Left kidney (tissue), 2 donors: Measurements from ENCODE around the gene ADGRV1. TPM values are rescaled to one million over a fixed set of nuclear protein-coding genes. Genes with fewer than 3 reads are reported as not detected.
"Not testable (repeated sequence)": the region's sequence is repeated elsewhere in the genome, so short reads cannot be mapped to it uniquely, and the experiment has no call there.

Source experiments
- DNase-seq: peaks from one replicate; pipeline ENCODE4 v3.0.0-alpha.2; 2013
- polyA plus RNA-seq: library from polyadenylated mRNA; unstranded; fragments of 120-200 nt; gene quantifications from one replicate; pipeline ENCODE4 v1.2.1, GENCODE V29; 2013; ENCODE audit not compliant: insufficient read length

The ADGRV1 gene
- polyA plus RNA-seq, 1 donor: 12.5 TPM

GRCh38 chr5:90598293-90598692, 39.7 kb downstream of the ADGRV1 start:
- DNase-seq: no peak

- DNase-seq: not testable (repeated sequence)
Measured at GRCh38 chr5:90600307-90600706, 41.7 kb downstream of the ADGRV1 start.

DNA sequence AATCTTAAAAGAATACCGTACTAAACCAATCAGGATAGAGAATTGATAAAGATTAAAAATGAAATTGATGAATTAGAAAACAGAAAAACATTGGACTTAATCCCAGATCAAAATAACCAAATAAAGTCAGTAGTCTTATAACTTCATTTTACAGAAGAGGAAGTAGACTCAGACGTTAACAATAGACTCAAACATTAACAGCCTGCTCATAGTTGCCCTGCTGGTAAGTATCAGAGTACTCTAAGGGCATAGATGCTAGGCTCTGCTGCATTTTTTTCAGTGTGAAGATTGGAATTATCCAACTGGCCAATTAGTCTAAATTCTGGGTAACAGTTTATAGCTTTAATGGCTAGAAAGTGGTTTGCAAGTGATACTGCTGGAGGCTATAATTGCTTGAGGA, 42.9 kb downstream of the ADGRV1 start:
- no peak for DNase-seq

GRCh38 chr5:90602681-90603080, 44.1 kb downstream of the ADGRV1 start:
- no peak for DNase-seq

DNA sequence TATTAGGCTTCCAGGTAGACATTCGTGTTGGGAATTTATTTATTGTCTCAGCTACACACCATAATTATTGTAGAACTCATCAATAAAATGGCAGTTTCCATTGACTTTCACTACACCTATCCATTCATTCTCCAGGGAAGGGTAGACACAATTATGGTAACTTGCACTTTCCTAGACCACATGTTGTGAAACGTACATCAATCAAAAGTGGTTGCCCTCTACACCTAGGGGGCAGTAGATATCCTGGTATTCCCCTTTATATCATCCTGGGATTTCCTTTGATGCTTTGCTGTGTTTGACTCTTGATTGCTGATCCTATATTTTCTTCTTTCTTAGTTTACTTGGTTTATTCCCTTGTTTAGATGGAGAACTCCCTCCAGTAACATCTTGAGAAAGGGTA, 47.9 kb downstream of the ADGRV1 start:
- no peak for DNase-seq

DNA sequence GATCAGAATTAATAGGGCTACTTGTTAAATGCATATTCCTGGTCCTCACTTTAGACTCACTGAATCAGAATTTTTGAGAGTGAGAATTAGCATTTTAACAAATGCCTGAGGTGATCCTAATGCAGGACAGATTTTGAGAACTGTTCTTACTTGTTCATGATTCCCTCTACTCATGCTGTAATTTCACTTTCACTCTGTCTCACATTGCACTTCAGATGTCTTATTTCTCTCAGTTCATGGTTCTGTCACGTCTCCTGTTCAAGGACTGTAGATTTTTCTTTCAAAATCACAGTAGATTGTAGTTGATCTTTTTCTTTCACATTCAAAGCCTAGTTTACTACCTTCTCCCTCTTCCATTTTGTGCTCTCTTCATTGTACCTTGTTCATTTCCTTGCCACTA, 54.3 kb downstream of the ADGRV1 start:
- DNase-seq: no peak

- no peak for DNase-seq
Measured at GRCh38 chr5:90613459-90613858, 54.9 kb downstream of the ADGRV1 start.

GRCh38 chr5:90613918-90614504, 55.4 kb downstream of the ADGRV1 start:
- no peak for DNase-seq

GRCh38 chr5:90615355-90615754, 56.8 kb downstream of the ADGRV1 start:
- no peak for DNase-seq

DNA sequence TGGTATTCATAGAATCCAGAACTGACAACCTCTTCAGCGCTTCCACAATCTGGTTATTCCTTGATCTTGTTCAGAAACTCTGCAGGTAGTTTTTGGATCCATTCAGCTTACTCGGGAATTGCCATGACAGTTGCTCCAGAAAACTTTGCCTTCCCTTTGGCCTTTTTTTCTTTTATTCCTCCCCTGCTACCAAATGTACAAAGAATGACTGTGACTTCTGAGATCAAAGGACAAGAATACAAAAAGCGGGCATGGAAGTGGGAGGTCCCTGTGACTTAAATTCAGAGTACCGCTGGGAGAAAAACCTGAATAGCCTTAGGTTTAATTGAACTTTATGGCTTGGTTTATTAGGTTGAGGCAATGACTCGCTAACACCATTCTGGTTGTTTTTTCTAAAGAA, 59.5 kb downstream of the ADGRV1 start:
- DNase-seq: no peak

DNA sequence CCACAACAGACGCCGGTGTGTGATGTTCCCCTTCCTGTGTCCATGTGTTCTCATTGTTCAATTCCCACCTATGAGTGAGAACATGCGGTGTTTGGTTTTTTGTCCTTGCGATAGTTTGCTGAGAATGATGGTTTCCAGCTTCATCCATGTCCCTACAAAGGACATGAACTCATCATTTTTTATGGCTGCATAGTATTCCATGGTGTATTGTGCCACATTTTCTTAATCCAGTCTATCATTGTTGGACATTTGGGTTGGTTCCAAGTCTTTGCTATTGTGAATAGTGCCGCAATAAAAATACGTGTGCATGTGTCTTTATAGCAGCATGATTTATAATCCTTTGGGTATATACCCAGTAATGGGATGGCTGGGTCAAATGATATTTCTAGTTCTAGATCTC, 61.2 kb downstream of the ADGRV1 start:
- not testable (repeated sequence) for DNase-seq

GRCh38 chr5:90621848-90622247, 63.3 kb downstream of the ADGRV1 start:
- DNase-seq: no peak

- DNase-seq: no peak
Measured at GRCh38 chr5:90626493-90626892, 67.9 kb downstream of the ADGRV1 start.

DNA sequence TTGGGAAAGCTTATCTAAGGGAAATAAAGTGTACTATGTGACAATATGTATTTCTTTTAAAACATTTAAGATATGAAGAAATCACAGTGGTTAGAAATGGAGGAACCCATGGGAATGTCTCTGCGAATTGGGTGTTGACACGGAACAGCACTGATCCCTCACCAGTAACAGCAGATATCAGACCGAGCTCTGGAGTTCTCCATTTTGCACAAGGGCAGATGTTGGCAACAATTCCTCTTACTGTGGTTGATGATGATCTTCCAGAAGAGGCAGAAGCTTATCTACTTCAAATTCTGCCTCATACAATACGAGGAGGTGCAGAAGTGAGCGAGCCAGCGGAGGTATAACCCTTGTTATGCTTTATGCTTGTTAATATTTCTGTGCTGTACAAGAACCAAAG, 69.9 kb downstream of the ADGRV1 start:
- no peak for DNase-seq

DNA sequence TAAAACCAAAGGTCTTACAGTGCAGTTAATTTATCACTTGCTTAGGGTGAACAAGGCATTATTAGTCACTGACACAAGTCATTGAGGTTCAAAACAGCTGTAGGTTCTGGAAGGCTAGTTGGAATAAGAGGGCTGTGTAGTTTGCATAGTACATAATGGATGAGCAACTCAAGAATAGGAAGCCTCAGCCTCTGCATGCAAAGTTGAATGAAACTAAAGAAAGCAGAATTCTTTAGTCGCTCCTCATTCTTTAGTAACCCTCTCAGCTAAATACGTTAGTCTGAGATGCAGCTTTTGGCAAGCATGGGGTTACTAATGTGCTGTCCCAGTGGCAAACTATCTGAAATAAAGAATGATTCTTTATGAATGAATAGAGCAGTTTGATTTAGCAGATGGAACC, 74.2 kb downstream of the ADGRV1 start:
- DNase-seq: no peak

DNA sequence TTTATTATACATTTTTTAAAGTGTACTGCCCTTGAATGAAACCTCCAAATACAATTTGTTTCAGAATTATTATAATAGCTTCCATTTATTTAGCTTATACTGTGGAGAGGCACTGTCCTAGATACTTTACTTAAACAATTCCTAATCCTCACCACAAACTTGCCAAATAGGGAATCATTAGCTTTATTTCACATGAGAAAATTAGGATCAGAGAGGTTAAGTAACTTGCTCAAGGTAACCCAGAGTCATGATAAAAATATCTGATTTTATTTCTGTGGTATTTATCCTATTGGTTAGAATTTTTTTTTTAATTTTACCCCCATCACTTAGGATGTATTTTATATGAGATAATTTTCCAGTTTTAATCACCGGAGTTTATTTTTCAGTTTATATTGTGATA, 78.4 kb downstream of the ADGRV1 start:
- no peak for DNase-seq

DNA sequence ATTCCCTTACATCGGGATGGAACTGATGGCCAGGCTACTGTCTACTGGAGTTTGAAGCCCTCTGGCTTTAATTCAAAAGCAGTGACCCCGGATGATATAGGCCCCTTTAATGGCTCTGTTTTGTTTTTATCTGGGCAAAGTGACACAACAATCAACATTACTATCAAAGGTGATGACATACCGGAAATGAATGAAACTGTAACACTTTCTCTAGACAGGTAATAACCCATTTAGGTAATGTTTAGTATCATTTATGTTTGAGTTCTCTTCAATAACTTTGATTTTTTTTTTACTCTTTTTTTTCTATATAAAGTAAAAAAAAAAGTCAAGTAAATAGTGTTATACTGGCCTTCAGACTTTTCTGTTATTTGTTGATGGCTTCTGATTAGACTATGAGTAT, 79.1 kb downstream of the ADGRV1 start:
- no peak for DNase-seq

- DNase-seq: no peak
Measured at GRCh38 chr5:90638878-90639277, 80.3 kb downstream of the ADGRV1 start.

DNA sequence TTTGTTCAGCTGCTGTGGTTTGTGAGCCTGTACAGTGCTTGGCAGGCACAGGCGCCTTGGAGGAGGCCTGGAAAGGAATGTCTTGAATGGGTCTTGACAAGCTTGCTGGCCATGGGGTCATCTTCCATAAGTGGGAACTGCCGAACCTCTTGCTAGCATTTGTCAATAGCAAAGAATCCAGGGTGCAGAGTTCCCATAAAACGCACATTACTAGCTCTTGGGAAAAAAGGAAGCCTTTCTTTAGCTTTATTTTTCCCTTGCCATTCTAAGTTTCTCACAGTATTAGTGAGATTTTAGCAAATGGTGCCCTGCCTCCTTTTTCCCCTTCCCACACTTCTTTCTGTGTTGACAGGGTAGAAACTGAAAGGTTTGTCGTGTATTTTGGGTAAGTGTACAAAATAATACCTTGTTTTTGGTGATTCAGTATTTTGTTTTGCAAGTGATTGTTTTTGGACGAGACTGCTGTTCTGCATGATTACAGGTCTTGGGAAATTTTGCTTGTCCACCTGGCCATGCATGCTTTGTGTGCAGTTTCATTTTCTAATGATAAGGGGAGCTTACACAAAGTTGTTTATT, 82.0 kb downstream of the ADGRV1 start:
- DNase-seq: no peak

- no peak for DNase-seq
Measured at GRCh38 chr5:90641528-90641927, 82.9 kb downstream of the ADGRV1 start.

DNA sequence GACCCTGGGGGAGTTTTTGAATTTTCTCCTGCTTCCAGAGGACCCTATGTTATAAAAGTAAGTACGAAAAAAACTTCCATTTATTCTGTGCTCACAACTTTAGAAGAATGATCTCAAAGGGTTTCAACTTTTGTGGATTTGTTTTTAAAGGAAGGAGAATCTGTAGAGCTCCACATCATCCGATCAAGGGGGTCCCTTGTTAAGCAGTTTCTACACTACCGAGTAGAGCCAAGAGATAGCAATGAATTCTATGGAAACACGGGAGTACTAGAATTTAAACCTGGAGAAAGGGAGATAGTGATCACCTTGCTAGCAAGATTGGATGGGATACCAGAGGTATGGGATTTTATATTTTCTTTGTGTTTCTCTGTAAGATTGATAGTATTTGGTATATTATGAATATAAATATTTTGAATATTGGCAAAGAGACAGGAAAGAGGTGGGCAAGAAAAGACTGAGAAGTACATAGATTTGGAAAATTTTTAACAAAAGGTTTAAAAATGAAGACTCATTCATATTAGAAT, 84.2 kb downstream of the ADGRV1 start:
- no peak for DNase-seq

- DNase-seq: no peak
Measured at GRCh38 chr5:90644132-90644531, 85.5 kb downstream of the ADGRV1 start.

DNA sequence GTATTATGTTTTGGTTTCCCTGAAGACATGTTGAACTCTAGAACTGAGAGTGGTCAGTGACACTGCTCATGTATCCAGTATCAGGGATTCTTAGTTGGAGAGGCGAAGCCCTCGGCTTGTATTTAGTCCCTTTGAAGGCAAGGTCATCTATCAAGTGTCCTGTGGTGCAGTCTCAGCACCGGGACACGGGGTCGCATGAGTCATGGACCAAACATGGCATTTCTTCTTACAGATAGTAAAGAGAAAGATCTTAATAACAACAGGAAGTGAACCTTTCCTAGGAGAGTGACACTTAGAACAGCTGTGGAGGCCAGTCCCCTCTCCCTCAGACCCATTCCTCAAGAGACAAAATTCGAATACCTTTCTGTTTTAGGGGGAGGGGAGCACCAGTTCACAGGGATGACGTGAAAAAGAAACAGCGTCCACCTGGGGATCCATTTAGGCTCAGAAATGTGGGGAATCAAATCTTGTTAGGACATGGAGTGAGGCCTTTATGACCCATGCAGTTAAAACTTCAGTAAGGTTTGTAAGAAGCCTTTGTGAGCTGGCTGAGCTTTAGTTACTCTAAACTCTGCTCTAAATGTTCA, 86.5 kb downstream of the ADGRV1 start:
- peak; percentile 5 for DNase-seq

DNA sequence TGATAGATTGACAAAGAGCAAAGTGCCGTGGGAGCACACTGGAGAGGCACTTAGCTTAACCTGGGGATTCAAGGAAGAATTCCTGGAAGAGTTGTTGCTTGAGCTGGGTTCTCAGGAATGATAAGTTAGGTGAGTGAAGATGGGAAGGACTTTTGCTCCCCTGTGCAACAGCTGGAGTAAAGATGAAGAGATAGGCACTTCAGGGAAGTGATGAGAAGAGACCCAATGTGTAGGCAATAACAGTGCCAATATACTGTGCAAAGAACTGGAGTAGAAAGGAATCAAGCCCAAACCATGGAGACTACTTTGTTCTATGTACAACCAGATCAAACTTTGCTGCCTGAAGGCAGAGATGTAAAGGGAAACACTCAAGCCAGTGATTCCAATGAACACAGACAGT, 92.2 kb downstream of the ADGRV1 start:
- no peak for DNase-seq
